Activated CD4-positive, alpha-beta T cell treated with anti-CD3 and anti-CD28 coated beads, Interleukin-2, amount 50 U/mL, for 24 hours (primary cell): Measurements from ENCODE around the gene PAX7.
"Not testable (repeated sequence)": the region's sequence is repeated elsewhere in the genome, so short reads cannot be mapped to it uniquely, and the experiment has no call there.

Experiments used
- DNase-seq, 2 donors: peaks; one replicate each; pipeline ENCODE4 v3.0.0-alpha.2; 2020; ENCODE audit warnings: low read depth in 1 of 2, low spot score in 1 of 2

The PAX7 gene

GRCh38 chr1:18724801-18725200 is 94.2 kb downstream of the PAX7 start:
- no peak for DNase-seq

- DNase-seq = no peak
Observed at GRCh38 chr1:18725231-18725895, 94.7 kb downstream of the PAX7 start.

- no peak for DNase-seq
Observed at GRCh38 chr1:18726368-18726767, 95.7 kb downstream of the PAX7 start.

- no peak for DNase-seq
Observed at GRCh38 chr1:18727956-18728355, 97.3 kb downstream of the PAX7 start.

GRCh38 chr1:18730321-18730720 is 99.7 kb downstream of the PAX7 start:
- DNase-seq = no peak

- no peak for DNase-seq
Observed at GRCh38 chr1:18731148-18731547, 100.5 kb downstream of the PAX7 start.

- DNase-seq = no peak
Observed at GRCh38 chr1:18731591-18732235, 101.1 kb downstream of the PAX7 start.

- DNase-seq = no peak
Observed at GRCh38 chr1:18732686-18733085, 102.0 kb downstream of the PAX7 start.

- no peak for DNase-seq
Observed at GRCh38 chr1:18734001-18734400, 103.4 kb downstream of the PAX7 start.

- no peak for DNase-seq
Observed at GRCh38 chr1:18734461-18735223, 104.0 kb downstream of the PAX7 start.

- DNase-seq = no peak
Observed at GRCh38 chr1:18735224-18735997, 104.8 kb downstream of the PAX7 start.

GRCh38 chr1:18736958-18737357 is 106.3 kb downstream of the PAX7 start:
- DNase-seq = no peak

GRCh38 chr1:18738126-18738525 is 107.5 kb downstream of the PAX7 start:
- no peak for DNase-seq

- no peak for DNase-seq
Observed at GRCh38 chr1:18738617-18739016, 108.0 kb downstream of the PAX7 start.

- no peak for DNase-seq
Observed at GRCh38 chr1:18739408-18739807, 108.8 kb downstream of the PAX7 start.

- DNase-seq = no peak
Observed at GRCh38 chr1:18739897-18740296, 109.3 kb downstream of the PAX7 start.

- no peak for DNase-seq
Observed at GRCh38 chr1:18740617-18741016, 110.0 kb downstream of the PAX7 start.

- no peak for DNase-seq
Observed at GRCh38 chr1:18743233-18743632, 112.6 kb downstream of the PAX7 start.

GRCh38 chr1:18744381-18744780 is 113.7 kb downstream of the PAX7 start:
- DNase-seq = not testable (repeated sequence)

GRCh38 chr1:18746981-18747380 is 116.3 kb downstream of the PAX7 start:
- DNase-seq = no peak

- no peak for DNase-seq
Observed at GRCh38 chr1:18747671-18748070, 117.0 kb downstream of the PAX7 start.

GRCh38 chr1:18748435-18748834 is 117.8 kb downstream of the PAX7 start:
- DNase-seq = no peak
